OCI-LY1 (cell line): Measurements from ENCODE around the gene CSF3R.

ENCODE experiments used
- CTCF ChIP-seq: fragments of 200-600 bp; sonication (generic), shearing (Covaris generic); IDR thresholded peaks from 2 replicates; pipeline ENCODE4 v1.5.1; 2017; ENCODE audit warnings: mild to moderate bottlenecking, antibody characterized with exemption, low read length, moderate library complexity, mixed read lengths
- EZH2 ChIP-seq: fragments of 200-600 bp; sonication (generic), shearing (Covaris generic); IDR thresholded peaks from 2 replicates; pipeline ENCODE4 v1.8.0; 2017; ENCODE audit warnings: borderline replicate concordance, mixed run types, mild to moderate bottlenecking, antibody characterized with exemption, low read length, moderate library complexity, mixed read lengths

- TF ChIP-seq CTCF (no peak), EZH2 (no peak)
Observed at GRCh38 chr1:36523850-36524249, 41.1 kb upstream of the CSF3R start.
